ENCODE measurements around the gene C1orf105. TPM values are rescaled to one million over a fixed set of nuclear protein-coding genes. Genes with fewer than 3 reads are reported as not detected.

C1orf105 gene
- total and polyA plus RNA-seq, 2 donors from 2014 or later = not detected

DNA sequence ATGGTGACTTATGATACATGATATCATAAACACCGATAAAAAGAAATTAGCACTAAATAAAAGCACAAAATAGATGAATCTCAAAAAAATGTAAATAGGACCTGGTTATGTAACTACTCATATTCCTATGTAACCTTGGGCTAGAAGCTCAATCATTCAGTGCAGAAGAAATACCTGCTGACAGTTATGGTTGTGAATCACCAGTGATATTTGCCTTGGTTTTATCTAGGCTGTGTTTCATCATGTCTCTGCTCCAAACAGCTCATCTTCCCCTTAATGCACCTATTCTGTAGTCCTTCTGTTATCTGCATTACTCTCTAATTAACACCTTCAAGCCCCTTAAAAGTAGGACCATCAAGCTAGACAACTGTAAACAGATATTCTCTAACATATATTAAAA, 39.7 kb downstream of the C1orf105 start:
- TF ChIP-seq, protein P1, sequence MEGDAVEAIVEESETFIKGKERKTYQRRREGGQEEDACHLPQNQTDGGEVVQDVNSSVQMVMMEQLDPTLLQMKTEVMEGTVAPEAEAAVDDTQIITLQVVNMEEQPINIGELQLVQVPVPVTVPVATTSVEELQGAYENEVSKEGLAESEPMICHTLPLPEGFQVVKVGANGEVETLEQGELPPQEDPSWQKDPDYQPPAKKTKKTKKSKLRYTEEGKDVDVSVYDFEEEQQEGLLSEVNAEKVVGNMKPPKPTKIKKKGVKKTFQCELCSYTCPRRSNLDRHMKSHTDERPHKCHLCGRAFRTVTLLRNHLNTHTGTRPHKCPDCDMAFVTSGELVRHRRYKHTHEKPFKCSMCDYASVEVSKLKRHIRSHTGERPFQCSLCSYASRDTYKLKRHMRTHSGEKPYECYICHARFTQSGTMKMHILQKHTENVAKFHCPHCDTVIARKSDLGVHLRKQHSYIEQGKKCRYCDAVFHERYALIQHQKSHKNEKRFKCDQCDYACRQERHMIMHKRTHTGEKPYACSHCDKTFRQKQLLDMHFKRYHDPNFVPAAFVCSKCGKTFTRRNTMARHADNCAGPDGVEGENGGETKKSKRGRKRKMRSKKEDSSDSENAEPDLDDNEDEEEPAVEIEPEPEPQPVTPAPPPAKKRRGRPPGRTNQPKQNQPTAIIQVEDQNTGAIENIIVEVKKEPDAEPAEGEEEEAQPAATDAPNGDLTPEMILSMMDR (IDR thresholded peaks at IDR 0.05; ENCODE audit: borderline replicate concordance, extremely low read depth, insufficient read depth) = no peak
- intact Hi-C loops (cut with DNase I) = no loop called here
- H3K27me3 ChIP-seq (ENCODE audit: control insufficient read depth, insufficient read depth, low read length) = no peaks in the 10 kb centered on the region
- FAIRE-seq (no peak), DNase-seq (no peak)
- no peak overlapping the region for H3K27ac ChIP-seq (ENCODE audit: low read depth in 2 of 2, low read length in 2 of 2)
- no peaks in the 10 kb centered on the region for H3K36me3 ChIP-seq (ENCODE audit: control insufficient read depth in 2 of 3, insufficient read depth in 3 of 3, low read length in 3 of 3)
- H3K4me1 ChIP-seq (ENCODE audit: control insufficient read depth in 2 of 3, insufficient read depth in 2 of 3, low read depth in 1 of 3, low read length in 3 of 3) = no peaks in the 10 kb centered on the region
- H3K9me3 ChIP-seq (ENCODE audit: control insufficient read depth in 2 of 3, insufficient read depth in 1 of 3, low read length in 3 of 3) = no peaks in the 10 kb centered on the region
- no peak overlapping the region for H3K4me3 ChIP-seq (ENCODE audit: low read length in 3 of 3)
- H3K9ac ChIP-seq (ENCODE audit: low read length in 3 of 3) = no peak overlapping the region

DNA sequence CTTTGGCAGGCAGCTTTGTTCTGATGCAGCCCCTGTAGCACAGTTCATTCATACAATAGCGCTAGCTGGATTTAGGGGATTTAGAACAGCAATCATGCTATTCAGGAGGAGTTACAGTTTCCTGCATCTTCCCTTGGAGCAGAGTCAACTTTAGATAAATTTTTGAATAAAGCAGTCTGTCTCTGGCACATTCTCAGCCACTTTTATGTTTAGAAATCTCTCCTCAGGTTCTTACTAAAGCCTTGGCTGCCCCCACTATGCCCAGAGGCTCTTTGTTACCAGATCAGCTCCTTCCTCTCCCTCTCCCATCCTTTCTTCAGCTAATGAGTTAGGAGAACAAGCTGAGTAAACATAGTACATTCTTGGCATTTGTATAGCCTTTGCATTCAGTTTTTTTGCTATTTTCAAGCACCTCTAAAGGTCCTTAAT, 40.4 kb downstream of the C1orf105 start:
- TF ChIP-seq, protein P1 (IDR thresholded peaks at IDR 0.05; ENCODE audit: borderline replicate concordance, extremely low read depth, insufficient read depth) = no peak
- no peak overlapping the region for H3K9ac ChIP-seq (ENCODE audit: low read length in 3 of 3)
- H3K4me1 ChIP-seq (ENCODE audit: control insufficient read depth in 2 of 3, insufficient read depth in 2 of 3, low read depth in 1 of 3, low read length in 3 of 3) = no peaks in the 10 kb centered on the region
- H3K27me3 ChIP-seq (ENCODE audit: control insufficient read depth, insufficient read depth, low read length) = no peaks in the 10 kb centered on the region
- no peak overlapping the region for H3K27ac ChIP-seq (ENCODE audit: low read depth in 2 of 2, low read length in 2 of 2)
- H3K4me3 ChIP-seq (ENCODE audit: low read length in 3 of 3) = no peak overlapping the region
- intact Hi-C loops (cut with DNase I) = no loop called here
- no peak for FAIRE-seq
- DNase-seq = peak in 1 of 5 donors; percentile 18
- no peaks in the 10 kb centered on the region for H3K36me3 ChIP-seq (ENCODE audit: control insufficient read depth in 2 of 3, insufficient read depth in 3 of 3, low read length in 3 of 3)
- no peaks in the 10 kb centered on the region for H3K9me3 ChIP-seq (ENCODE audit: control insufficient read depth in 2 of 3, insufficient read depth in 1 of 3, low read length in 3 of 3)

DNA sequence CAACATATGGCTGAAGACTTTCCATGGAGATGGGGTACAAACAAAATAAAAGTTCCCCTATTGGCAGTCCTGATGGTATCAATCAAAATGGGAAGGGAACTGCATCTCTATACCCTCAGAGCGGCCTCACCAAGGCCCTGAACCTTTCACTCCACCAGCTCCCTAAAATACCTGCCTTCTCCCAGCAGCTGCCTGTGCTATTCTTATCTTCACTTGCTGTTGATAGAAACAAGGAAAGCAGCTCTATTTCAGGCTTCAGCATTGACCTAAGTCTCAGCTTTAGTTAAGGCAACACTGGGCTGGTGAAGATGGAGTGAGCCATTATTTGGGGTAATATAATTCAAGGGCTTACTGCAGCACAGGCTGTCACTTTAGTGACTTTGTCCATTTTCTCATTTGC, 45.1 kb downstream of the C1orf105 start:
- TF ChIP-seq, protein P1 (IDR thresholded peaks at IDR 0.05; ENCODE audit: borderline replicate concordance, extremely low read depth, insufficient read depth) = no peak
- Histone ChIP-seq H3K36me3 (ENCODE audit: control insufficient read depth in 2 of 3, insufficient read depth in 3 of 3, low read length in 3 of 3) (no peaks in the 10 kb centered on the region), H3K9ac (ENCODE audit: low read length in 3 of 3) (no peak overlapping the region), H3K27me3 (ENCODE audit: control insufficient read depth, insufficient read depth, low read length) (no peaks in the 10 kb centered on the region), H3K9me3 (ENCODE audit: control insufficient read depth in 2 of 3, insufficient read depth in 1 of 3, low read length in 3 of 3) (no peaks in the 10 kb centered on the region), H3K4me1 (ENCODE audit: control insufficient read depth in 2 of 3, insufficient read depth in 2 of 3, low read depth in 1 of 3, low read length in 3 of 3) (no peaks in the 10 kb centered on the region), H3K4me3 (ENCODE audit: low read length in 3 of 3) (no peak overlapping the region), H3K27ac (ENCODE audit: low read depth in 2 of 2, low read length in 2 of 2) (no peak overlapping the region)
- intact Hi-C loops (cut with DNase I) = no loop called here
- DNase-seq (no peak), FAIRE-seq (no peak)

DNA sequence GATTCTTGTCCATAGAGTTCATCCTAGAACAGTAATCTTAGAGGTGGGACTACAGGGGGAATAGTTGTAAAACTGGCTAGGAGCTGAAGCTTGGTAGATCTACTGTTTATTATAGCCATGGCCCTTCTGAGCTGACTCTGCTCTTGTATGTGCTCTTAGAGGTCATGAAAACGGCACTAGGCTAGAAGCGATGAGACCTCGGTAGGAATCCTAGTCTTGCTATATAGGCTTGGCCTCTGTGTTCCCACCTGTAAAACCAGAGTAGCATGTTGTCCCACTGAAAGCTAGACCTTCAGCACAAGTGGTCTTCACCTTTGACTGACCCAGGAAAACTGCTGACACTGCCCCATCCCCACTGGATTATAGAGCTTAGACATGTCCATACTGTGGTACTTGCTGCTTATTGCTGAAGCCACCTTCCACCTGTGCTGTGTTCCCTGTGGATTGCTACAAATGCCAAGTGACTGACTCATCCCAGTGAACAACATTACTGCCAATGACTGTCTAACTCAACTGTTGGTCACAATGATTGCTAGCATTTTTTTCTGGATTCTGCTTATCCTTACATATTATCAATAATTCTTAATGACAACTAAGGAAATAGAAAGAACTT, 46.4 kb downstream of the C1orf105 start:
- intact Hi-C loops (cut with DNase I) = no loop called here
- no peak overlapping the region for H3K27ac ChIP-seq (ENCODE audit: low read depth in 2 of 2, low read length in 2 of 2)
- H3K36me3 ChIP-seq (ENCODE audit: control insufficient read depth in 2 of 3, insufficient read depth in 3 of 3, low read length in 3 of 3) = no peaks in the 10 kb centered on the region
- no peaks in the 10 kb centered on the region for H3K27me3 ChIP-seq (ENCODE audit: control insufficient read depth, insufficient read depth, low read length)
- H3K4me3 ChIP-seq (ENCODE audit: low read length in 3 of 3) = no peak overlapping the region
- FAIRE-seq = no peak
- no peak overlapping the region for H3K9ac ChIP-seq (ENCODE audit: low read length in 3 of 3)
- H3K4me1 ChIP-seq (ENCODE audit: control insufficient read depth in 2 of 3, insufficient read depth in 2 of 3, low read depth in 1 of 3, low read length in 3 of 3) = no peaks in the 10 kb centered on the region
- TF ChIP-seq, protein P1 (IDR thresholded peaks at IDR 0.05; ENCODE audit: borderline replicate concordance, extremely low read depth, insufficient read depth) = no peak
- no peak for DNase-seq
- no peaks in the 10 kb centered on the region for H3K9me3 ChIP-seq (ENCODE audit: control insufficient read depth in 2 of 3, insufficient read depth in 1 of 3, low read length in 3 of 3)
